H9 (cell line): ENCODE results near the gene BACH2. TPM values are rescaled to one million over a fixed set of nuclear protein-coding genes. Genes with fewer than 3 reads are reported as not detected.

Experiments used
- DNase-seq: peaks from one replicate; pipeline ENCODE4 v3.0.0-alpha.2; 2017
- H2AFZ ChIP-seq: one replicate; pipeline ENCODE4 v1.6.1; 2013; ENCODE audit warnings: mild to moderate bottlenecking, low read length, control low read depth, moderate library complexity
- H2AK5ac ChIP-seq: 2 replicates; pipeline ENCODE4 v1.6.1; 2013; ENCODE audit warnings: low read length, control low read depth, mixed read lengths; ENCODE audit not compliant: insufficient read length
- H2BK120ac ChIP-seq: one replicate; pipeline ENCODE4 v1.6.1; 2013; ENCODE audit warnings: low read depth, mild to moderate bottlenecking, low read length, control low read depth, inconsistent platforms; ENCODE audit not compliant: poor library complexity, severe bottlenecking
- H2BK12ac ChIP-seq: 2 replicates; pipeline ENCODE4 v1.6.1; 2013; ENCODE audit warnings: low read length, control low read depth, mixed read lengths, low read depth; ENCODE audit not compliant: insufficient read length
- H2BK15ac ChIP-seq: 2 replicates; pipeline ENCODE4 v1.6.1; 2013; ENCODE audit warnings: low read depth, low read length, control low read depth
- H2BK20ac ChIP-seq: one replicate; pipeline ENCODE4 v1.6.1; 2013; ENCODE audit warnings: low read depth, mild to moderate bottlenecking, low read length, control low read depth, inconsistent platforms; ENCODE audit not compliant: poor library complexity, severe bottlenecking
- H2BK5ac ChIP-seq: 2 replicates; pipeline ENCODE4 v1.6.1; 2013; ENCODE audit warnings: low read length, control low read depth, mixed read lengths; ENCODE audit not compliant: insufficient read length
- H3K14ac ChIP-seq: 2 replicates; pipeline ENCODE4 v1.6.1; 2013; ENCODE audit warnings: low read length, control low read depth; ENCODE audit not compliant: insufficient read depth
- H3K18ac ChIP-seq: 2 replicates; pipeline ENCODE4 v1.6.1; 2013; ENCODE audit warnings: low read depth, mild to moderate bottlenecking, mixed read lengths, low read length, control low read depth; ENCODE audit not compliant: insufficient read length
- H3K23ac ChIP-seq: 2 replicates; pipeline ENCODE4 v1.6.1; 2013; ENCODE audit warnings: low read length, control low read depth, mixed read lengths, low read depth; ENCODE audit not compliant: insufficient read length
- H3K23me2 ChIP-seq: 2 replicates; pipeline ENCODE4 v1.6.1; 2013; ENCODE audit warnings: low read depth, mild to moderate bottlenecking, mixed read lengths, low read length, control low read depth; ENCODE audit not compliant: insufficient read length, poor library complexity, severe bottlenecking
- H3K27ac ChIP-seq: 2 replicates; pipeline ENCODE4 v1.5.1; 2013; ENCODE audit warnings: low read length, control low read depth, mixed read lengths, low read depth; ENCODE audit not compliant: insufficient read length
- H3K27me3 ChIP-seq: 2 replicates; pipeline ENCODE4 v1.6.1; 2013; ENCODE audit warnings: low read length, control low read depth, inconsistent platforms; ENCODE audit not compliant: insufficient read depth
- H3K4ac ChIP-seq: 2 replicates; pipeline ENCODE4 v1.6.1; 2013; ENCODE audit warnings: low read depth, mild to moderate bottlenecking, control low read depth, inconsistent platforms, low read length, moderate library complexity
- H3K4me1 ChIP-seq: 2 replicates; pipeline ENCODE4 v1.6.1; 2013; ENCODE audit warnings: low read length, control low read depth, inconsistent platforms; ENCODE audit not compliant: insufficient read depth
- H3K4me2 ChIP-seq: 2 replicates; pipeline ENCODE4 v1.6.1; 2013; ENCODE audit warnings: low read length, control low read depth, mixed read lengths; ENCODE audit not compliant: insufficient read length, insufficient read depth
- H3K56ac ChIP-seq: 2 replicates; pipeline ENCODE4 v1.6.1; 2013; ENCODE audit warnings: low read depth, mild to moderate bottlenecking, mixed read lengths, low read length, control low read depth; ENCODE audit not compliant: insufficient read length
- H3K79me1 ChIP-seq: 2 replicates; pipeline ENCODE4 v1.6.1; 2013; ENCODE audit warnings: low read depth, mild to moderate bottlenecking, moderate library complexity, low read length, control low read depth, inconsistent platforms; ENCODE audit not compliant: insufficient read depth, poor library complexity, severe bottlenecking
- H3K79me2 ChIP-seq: 2 replicates; pipeline ENCODE4 v1.6.1; 2013; ENCODE audit warnings: low read length, control low read depth, inconsistent platforms; ENCODE audit not compliant: insufficient read depth
- H3K9ac ChIP-seq: 2 replicates; pipeline ENCODE4 v1.6.1; 2013; ENCODE audit warnings: low read length, control low read depth, mixed read lengths; ENCODE audit not compliant: insufficient read length; ENCODE audit errors: extremely low read depth
- H3K9me3 ChIP-seq: one replicate; pipeline ENCODE4 v1.6.1; 2013; ENCODE audit warnings: low read depth, low read length, inconsistent platforms; ENCODE audit not compliant: control insufficient read depth
- H3T11ph ChIP-seq: one replicate; pipeline ENCODE4 v1.6.1; 2013; ENCODE audit warnings: mild to moderate bottlenecking, low read length, control low read depth, inconsistent platforms
- H4K20me1 ChIP-seq: one replicate; pipeline ENCODE4 v1.6.1; 2013; ENCODE audit not compliant: control insufficient read depth, insufficient read length, insufficient read depth
- H4K5ac ChIP-seq: 2 replicates; pipeline ENCODE4 v1.6.1; 2013; ENCODE audit warnings: low read depth, mild to moderate bottlenecking, mixed read lengths, low read length, control low read depth; ENCODE audit not compliant: insufficient read length
- H4K8ac ChIP-seq: replicated peaks from 2 replicates; pipeline ENCODE4 v1.6.1; 2013; ENCODE audit warnings: low read length, control low read depth, mixed read lengths, low read depth; ENCODE audit not compliant: insufficient read length
- H4K91ac ChIP-seq: 2 replicates; pipeline ENCODE4 v1.6.1; 2013; ENCODE audit warnings: low read depth, mild to moderate bottlenecking, moderate library complexity, mixed read lengths, low read length, control low read depth; ENCODE audit not compliant: insufficient read length
- H3K27ac Mint-ChIP-seq, 3 experiments: 2 replicates in 2 of 3; 3 replicates in 1 of 3; pipeline ENCODE4 v1.8.0; 2020 to 2021; ENCODE audit warnings: mixed read lengths in 3 of 3, mild to moderate bottlenecking in 1 of 3, moderate library complexity in 1 of 3
- H3K27me3 Mint-ChIP-seq: 2 replicates; pipeline ENCODE4 v1.8.0; 2021; ENCODE audit warnings: low read depth, mild to moderate bottlenecking, moderate library complexity, mixed read lengths
- H3K36me3 Mint-ChIP-seq, 3 experiments: 2 replicates in 2 of 3; 3 replicates in 1 of 3; pipeline ENCODE4 v1.8.0; 2020 to 2021; ENCODE audit warnings: low read depth in 3 of 3, mixed read lengths in 3 of 3; ENCODE audit not compliant: insufficient read depth in 1 of 3
- H3K4me1 Mint-ChIP-seq, 2 experiments: 2 replicates each; pipeline ENCODE4 v1.8.0; 2020; ENCODE audit warnings: mixed read lengths in 2 of 2
- H3K4me3 Mint-ChIP-seq, 2 experiments: 2 replicates in 1 of 2; 3 replicates in 1 of 2; pipeline ENCODE4 v1.8.0; 2020 to 2021; ENCODE audit warnings: mild to moderate bottlenecking in 2 of 2, mixed read lengths in 2 of 2, moderate library complexity in 1 of 2
- H3K9me3 Mint-ChIP-seq, 2 experiments: 2 replicates in 1 of 2; 3 replicates in 1 of 2; pipeline ENCODE4 v1.8.0; 2020; ENCODE audit warnings: mild to moderate bottlenecking in 2 of 2, mixed read lengths in 2 of 2, moderate library complexity in 1 of 2
- CTCF ChIP-seq: fragments of 200-600 bp; sonication (generic); conservative IDR thresholded peaks from 3 replicates; pipeline ENCODE4 v1.8.0; 2021; ENCODE audit warnings: antibody characterized with exemption, mild to moderate bottlenecking
- total RNA-seq: library from RNA; stranded (reverse); gene quantifications from 2 replicates; pipeline ENCODE4 v1.2.1, GENCODE V29; 2021

The BACH2 gene
- total RNA-seq, 1 experiment from 2014 or later: 2.0 TPM

GRCh38 chr6:90088009-90088408, 208.6 kb downstream of the BACH2 start:
- H2AFZ ChIP-seq: no peak overlapping the region
- Mint-ChIP-seq H3K36me3 (no peaks in the 10 kb centered on the region), H3K9me3 (no peaks in the 10 kb centered on the region), H3K27me3 (no peaks in the 10 kb centered on the region), H3K27ac (no peak overlapping the region), H3K4me3 (no peak overlapping the region), H3K4me1 (no peaks in the 10 kb centered on the region)
- H3K27me3 ChIP-seq: no peaks in the 10 kb centered on the region
- no peak overlapping the region for H3K9ac ChIP-seq
- H2BK20ac ChIP-seq: no peak overlapping the region
- H4K20me1 ChIP-seq: no peaks in the 10 kb centered on the region
- TF ChIP-seq CTCF: no peak
- no peak overlapping the region for H2BK5ac ChIP-seq
- no peak overlapping the region for H3T11ph ChIP-seq
- H2BK12ac ChIP-seq: no peak overlapping the region
- DNase-seq: no peak
- no peak overlapping the region for H2BK15ac ChIP-seq
- no peaks in the 10 kb centered on the region for H3K23me2 ChIP-seq
- no peak overlapping the region for H3K4me2 ChIP-seq
- H2AK5ac ChIP-seq: no peak overlapping the region
- no peak overlapping the region for H3K4ac ChIP-seq
- H3K23ac ChIP-seq: no peak overlapping the region
- H3K18ac ChIP-seq: no peak overlapping the region
- no peak overlapping the region for H2BK120ac ChIP-seq
- no peak overlapping the region for H3K27ac ChIP-seq
- no peak overlapping the region for H3K56ac ChIP-seq
- no peaks in the 10 kb centered on the region for H3K9me3 ChIP-seq
- H4K5ac ChIP-seq: no peak overlapping the region
- no peaks in the 10 kb centered on the region for H3K4me1 ChIP-seq
- H4K91ac ChIP-seq: no peak overlapping the region
- H4K8ac ChIP-seq: no peak overlapping the region
- no peaks in the 10 kb centered on the region for H3K79me2 ChIP-seq
- no peak overlapping the region for H3K14ac ChIP-seq
- H3K79me1 ChIP-seq: no peaks in the 10 kb centered on the region
